OCI-LY7 (cell line): ENCODE data around the gene DCAF4.

Experiments used
- EZH2phosphoT487 ChIP-seq: fragments of 200-600 bp; sonication (generic); IDR thresholded peaks from 2 replicates; pipeline ENCODE4 v1.6.1; 2018; ENCODE audit warnings: low read depth, borderline replicate concordance, mild to moderate bottlenecking, mixed run types, antibody characterized with exemption, low read length, moderate library complexity, mixed read lengths
- TF ChIP-seq, protein P1 (sequence below): fragments of 200-600 bp; sonication (generic); conservative IDR thresholded peaks from 2 replicates; pipeline ENCODE4 v1.5.1; 2014; ENCODE audit warnings: mild to moderate bottlenecking, antibody characterized with exemption, low read length, moderate library complexity, mixed read lengths

DNA sequence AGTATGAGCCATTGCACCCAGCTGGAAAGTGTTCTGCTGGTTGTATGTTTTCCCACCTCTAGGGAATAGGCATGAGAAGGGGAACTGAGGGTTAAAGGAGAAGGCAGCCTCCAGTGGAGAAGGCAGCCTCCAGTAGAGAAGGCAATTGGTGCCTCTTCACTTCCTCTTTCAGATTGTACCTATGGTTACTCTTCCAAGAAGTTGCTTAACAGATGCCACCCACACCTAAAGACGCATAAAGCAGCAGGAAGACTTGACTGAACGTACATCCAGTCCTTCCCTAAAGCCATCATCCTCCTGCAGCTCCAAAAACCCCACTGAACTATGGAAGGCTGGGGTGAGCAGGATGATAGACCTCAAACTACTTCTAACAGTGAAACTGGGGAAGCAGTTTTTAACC lies 45.4 kb upstream of the DCAF4 start:
- TF ChIP-seq, protein P1, sequence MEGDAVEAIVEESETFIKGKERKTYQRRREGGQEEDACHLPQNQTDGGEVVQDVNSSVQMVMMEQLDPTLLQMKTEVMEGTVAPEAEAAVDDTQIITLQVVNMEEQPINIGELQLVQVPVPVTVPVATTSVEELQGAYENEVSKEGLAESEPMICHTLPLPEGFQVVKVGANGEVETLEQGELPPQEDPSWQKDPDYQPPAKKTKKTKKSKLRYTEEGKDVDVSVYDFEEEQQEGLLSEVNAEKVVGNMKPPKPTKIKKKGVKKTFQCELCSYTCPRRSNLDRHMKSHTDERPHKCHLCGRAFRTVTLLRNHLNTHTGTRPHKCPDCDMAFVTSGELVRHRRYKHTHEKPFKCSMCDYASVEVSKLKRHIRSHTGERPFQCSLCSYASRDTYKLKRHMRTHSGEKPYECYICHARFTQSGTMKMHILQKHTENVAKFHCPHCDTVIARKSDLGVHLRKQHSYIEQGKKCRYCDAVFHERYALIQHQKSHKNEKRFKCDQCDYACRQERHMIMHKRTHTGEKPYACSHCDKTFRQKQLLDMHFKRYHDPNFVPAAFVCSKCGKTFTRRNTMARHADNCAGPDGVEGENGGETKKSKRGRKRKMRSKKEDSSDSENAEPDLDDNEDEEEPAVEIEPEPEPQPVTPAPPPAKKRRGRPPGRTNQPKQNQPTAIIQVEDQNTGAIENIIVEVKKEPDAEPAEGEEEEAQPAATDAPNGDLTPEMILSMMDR, result no peak
- no peak for TF ChIP-seq EZH2phosphoT487
